Endothelial cell of umbilical vein (primary cell): ENCODE measurements around the gene NDUFA11. TPM values are rescaled to one million over a fixed set of nuclear protein-coding genes. Genes with fewer than 3 reads are reported as not detected.

Source experiments
- BruUV-seq: library from RNA; stranded (reverse); fragments of 400-500 nt; replicated peaks from 2 replicates; lab custom pipeline; 2021; lab: Mats Ljungman, UMichigan
- CTCF ChIA-PET: fragments of 300-600, 350-600 bp; sonication (Branson Sonifier 250); formaldehyde crosslinking; loops from one replicate; lab custom pipeline; 2021; ENCODE audit warnings: antibody characterized with exemption, inconsistent platforms; lab: Charles Lee
- POLR2A ChIA-PET: fragments of 300-600, 350-600 bp; sonication (Branson Sonifier 250); formaldehyde crosslinking; loops from one replicate; lab custom pipeline; 2021; ENCODE audit warnings: antibody characterized with exemption, inconsistent platforms; lab: Charles Lee
- DNase-seq: peaks from one replicate; pipeline ENCODE4 v3.0.0-alpha.2; 2011; ENCODE audit warnings: low read depth, low spot score
- FAIRE-seq: peaks from 2 replicates; lab custom pipeline; 2011; peaks lifted over from hg19 to GRCh38; lab: Jason Lieb, UNC
- H2AFZ ChIP-seq: 2 replicates; pipeline ENCODE4 v1.6.0; 2012; ENCODE audit warnings: low read depth, low read length, control low read depth, inconsistent platforms
- H3K27ac ChIP-seq: 2 replicates; pipeline ENCODE4 v1.5.1; 2011; ENCODE audit warnings: low read depth, mild to moderate bottlenecking, control low read depth, low read length, moderate library complexity; ENCODE audit not compliant: insufficient read depth
- H3K27me3 ChIP-seq, 2 experiments: 2 replicates each; pipeline versions ENCODE4 v1.6.0 to v1.6.1; 2011; ENCODE audit warnings: low read length in 2 of 2, mixed read lengths in 1 of 2; ENCODE audit not compliant: control insufficient read depth in 2 of 2, insufficient read depth in 2 of 2
- H3K36me3 ChIP-seq, 2 experiments: 2 replicates in 1 of 2; 3 replicates in 1 of 2; pipeline ENCODE4 v1.5.1; 2011; ENCODE audit warnings: low read length in 2 of 2, mild to moderate bottlenecking in 1 of 2, moderate library complexity in 1 of 2; ENCODE audit not compliant: control insufficient read depth in 2 of 2, insufficient read depth in 2 of 2; ENCODE audit errors: extremely low read depth in 1 of 2
- H3K4me1 ChIP-seq: 3 replicates; pipeline ENCODE4 v1.5.1; 2011; ENCODE audit warnings: mild to moderate bottlenecking, low read length; ENCODE audit not compliant: control insufficient read depth, insufficient read depth; ENCODE audit errors: extremely low read depth
- H3K4me2 ChIP-seq: 2 replicates; pipeline ENCODE4 v1.6.1; 2011; ENCODE audit warnings: low read length, control low read depth, mixed read lengths; ENCODE audit not compliant: insufficient read depth
- H3K4me3 ChIP-seq, 3 experiments: fragments of 200-600 bp in 1 of 3; sonication (generic), shearing (Covaris generic) in 1 of 3; replicated peaks in 1 of 3; 2 replicates each; pipeline ENCODE4 v1.5.1; 2011 to 2016; ENCODE audit warnings: control low read depth in 3 of 3, low read length in 3 of 3, mild to moderate bottlenecking in 2 of 3, inconsistent platforms in 1 of 3, low read depth in 1 of 3, moderate library complexity in 1 of 3; ENCODE audit not compliant: insufficient read depth in 1 of 3
- H3K79me2 ChIP-seq: 2 replicates; pipeline ENCODE4 v1.6.0; 2012; ENCODE audit warnings: low read length, inconsistent platforms; ENCODE audit not compliant: control insufficient read depth, insufficient read depth
- H3K9ac ChIP-seq: replicated peaks from 2 replicates; pipeline ENCODE3; 2011; ENCODE audit warnings: low read length, control low read depth; ENCODE audit not compliant: insufficient read depth; ENCODE audit errors: extremely low read depth
- H3K9me1 ChIP-seq: replicated peaks from 3 replicates; pipeline ENCODE4 v1.6.0; 2011; ENCODE audit warnings: mild to moderate bottlenecking, low read length; ENCODE audit not compliant: control insufficient read depth, insufficient read depth; ENCODE audit errors: extremely low read depth
- H3K9me3 ChIP-seq: replicated peaks from 2 replicates; pipeline ENCODE4 v1.5.1; 2012; ENCODE audit warnings: low read length, inconsistent platforms; ENCODE audit not compliant: control insufficient read depth, insufficient read depth
- H4K20me1 ChIP-seq: replicated peaks from 2 replicates; pipeline ENCODE3; 2011; ENCODE audit warnings: mild to moderate bottlenecking, low read length; ENCODE audit not compliant: control insufficient read depth, insufficient read depth; ENCODE audit errors: extremely low read depth
- CTCF ChIP-seq, 2 donors: IDR thresholded peaks; 1 replicate in 1 of 2; 2 replicates in 1 of 2; pipeline ENCODE4 v1.5.1; 2011; ENCODE audit warnings: low read length in 2 of 2, mild to moderate bottlenecking in 2 of 2, moderate library complexity in 2 of 2, control low read depth in 1 of 2, inconsistent platforms in 1 of 2, low read depth in 1 of 2; ENCODE audit not compliant: insufficient read depth in 1 of 2; ENCODE audit errors: extremely low read depth in 1 of 2
- EZH2 ChIP-seq: IDR thresholded peaks from 2 replicates; pipeline ENCODE4 v1.6.1; 2012; ENCODE audit warnings: borderline replicate concordance, low read depth, mild to moderate bottlenecking, moderate library complexity, low read length, inconsistent platforms; ENCODE audit not compliant: severe bottlenecking
- FOS ChIP-seq: IDR thresholded peaks from 2 replicates; pipeline ENCODE4 v1.6.1; 2011; ENCODE audit warnings: mild to moderate bottlenecking, low read length, moderate library complexity, borderline replicate concordance; ENCODE audit not compliant: insufficient read depth
- GATA2 ChIP-seq: IDR thresholded peaks from 2 replicates; pipeline ENCODE4 v1.7.0; 2011; ENCODE audit warnings: low read depth, mild to moderate bottlenecking, moderate library complexity, mixed read lengths, low read length; ENCODE audit not compliant: insufficient read length, insufficient read depth
- JUN ChIP-seq: IDR thresholded peaks from 2 replicates; pipeline ENCODE4 v1.6.1; 2011; ENCODE audit warnings: borderline replicate concordance, low read depth; ENCODE audit not compliant: insufficient read length, insufficient read depth
- MAX ChIP-seq: IDR thresholded peaks from 2 replicates; pipeline ENCODE4 v1.6.1; 2011; ENCODE audit not compliant: insufficient read depth, insufficient read length
- MYC ChIP-seq: IDR thresholded peaks from one replicate; pipeline ENCODE4 v1.6.1; 2011; ENCODE audit warnings: mild to moderate bottlenecking, low read depth, low read length
- POLR2A ChIP-seq: IDR thresholded peaks from 2 replicates; pipeline ENCODE4 v1.6.1; 2012; ENCODE audit warnings: low read depth, mild to moderate bottlenecking, control low read depth, low read length
- POLR2AphosphoS5 ChIP-seq: IDR thresholded peaks from 2 replicates; pipeline ENCODE4 v1.6.1; 2012; ENCODE audit warnings: low read depth, mild to moderate bottlenecking, control low read depth, low read length, moderate library complexity; ENCODE audit not compliant: insufficient read depth
- dilution Hi-C: fragments of 300-500 bp; cut with MboI; formaldehyde crosslinking; loops from one replicate; pipeline ENCODE4 v1.15.0; 2019; ENCODE audit warnings: low sequenced_read_pairs; ENCODE audit not compliant: extremely low pct_ligation_motif_present
- intact Hi-C: fragments of 100-400 bp; cut with micrococcal nuclease; formaldehyde crosslinking; loops from one replicate; pipeline ENCODE4 v1.10.0; 2022
- polyA plus RNA-seq, 4 experiments: library from polyadenylated mRNA; depleted of rRNA in 3 of 4; stranded (reverse) in 3 of 4; unstranded in 1 of 4; fragments of >200 nt; gene quantifications; 2 replicates each; pipeline versions ENCODE4 v1.2.1 to v1.2.3, GENCODE V29; 2011 to 2012; ENCODE audit warnings: missing spikeins in 1 of 4
- total RNA-seq: library from RNA; stranded (reverse); gene quantifications from 2 replicates; pipeline ENCODE4 v1.2.3, GENCODE V29; 2021

The NDUFA11 gene
- total and polyA plus RNA-seq, 2 donors (not counting 3 experiments of a cell fraction or from before 2014, with no cell fraction given) = 281 to 876 TPM

GRCh38 chr19:5913739-5914357 lies 10.3 kb upstream of the NDUFA11 start, which contains the start of gene CAPS:
TSS of gene CAPS (plus strand) at chr19:5914254. CDS start at chr19:5914407, 153 bp downstream.
- POLR2A ChIA-PET = interaction anchor here (0.7 kb wide), 1 partner anchor 17 kb away, joined by 4 read pairs; no protein-coding TSS in a partner anchor
- H3K4me1 ChIP-seq = no peaks in the 10 kb centered on the region
- H3K9ac ChIP-seq = no peak within 1 kb of the TSS
- H3K79me2 ChIP-seq = no peaks in the 10 kb centered on the region
- dilution Hi-C loops (no loop called here), intact Hi-C loops (no loop called here)
- BruUV-seq = no TSS peak
- FAIRE-seq (peak; percentile 12), DNase-seq (no peak)
- CTCF ChIA-PET = no interaction called here
- H3K36me3 ChIP-seq = peaks cover 5 to 17% of the 10 kb centered on the region in 2 experiments
- H2AFZ ChIP-seq = no peak within 1 kb of the TSS
- H3K27ac ChIP-seq = no peak within 1 kb of the TSS
- TF ChIP-seq CTCF (IDR thresholded peaks at IDR 0.05; ENCODE audit: extremely low read depth in 1 of 2, insufficient read depth in 1 of 2, low read depth in 1 of 2, low read length in 2 of 2) (no peak), JUN (no peak), MYC (no peak), MAX (no peak), POLR2A (no peak), FOS (no peak), GATA2 (no peak), EZH2 (no peak), POLR2AphosphoS5 (no peak)
- H3K4me2 ChIP-seq = no peak within 1 kb of the TSS
- no peaks in the 10 kb centered on the region for H3K9me1 ChIP-seq
- no peaks in the 10 kb centered on the region for H3K9me3 ChIP-seq
- H4K20me1 ChIP-seq = no peaks in the 10 kb centered on the region
- no peaks in the 10 kb centered on the region for H3K27me3 ChIP-seq
- no peak within 1 kb of the TSS for H3K4me3 ChIP-seq
